Vagina (tissue), 2 donors: ENCODE results near the gene CDK2AP2. TPM values are rescaled to one million over a fixed set of nuclear protein-coding genes. Genes with fewer than 3 reads are reported as not detected.

ENCODE experiments used
- DNase-seq, 2 donors: peaks; one replicate each; pipeline ENCODE4 v3.0.0-alpha.2; 2017; ENCODE audit errors: extremely low spot score in 2 of 2
- H3K27ac ChIP-seq: fragments of 200-600 bp; sonication (generic); one replicate; pipeline ENCODE4 v1.5.1; 2019
- H3K27me3 ChIP-seq: fragments of 200-600 bp; sonication (generic); one replicate; pipeline ENCODE4 v1.5.1; 2019
- H3K36me3 ChIP-seq, 2 donors: fragments of 200-600 bp; sonication (generic); one replicate each; pipeline ENCODE4 v1.5.1; 2017 to 2019
- H3K4me1 ChIP-seq: fragments of 200-600 bp; sonication (generic); one replicate; pipeline ENCODE4 v1.5.1; 2019
- H3K4me3 ChIP-seq, 2 donors: fragments of 200-600 bp; sonication (generic); 1 replicate in 1 of 2; 2 replicates in 1 of 2; pipeline ENCODE4 v1.5.1; 2016 to 2019
- H3K9me3 ChIP-seq: fragments of 200-600 bp; sonication (generic); one replicate; pipeline ENCODE4 v1.5.1; 2019
- POLR2A ChIP-seq, 2 donors: fragments of 450-650 bp; IDR thresholded peaks; one replicate each; pipeline ENCODE4 v1.6.1; 2017; ENCODE audit warnings: antibody characterized with exemption in 2 of 2, mild to moderate bottlenecking in 2 of 2, moderate library complexity in 2 of 2
- POLR2AphosphoS5 ChIP-seq, 2 donors: sonication (generic); formaldehyde crosslinking; IDR thresholded peaks; one replicate each; pipeline ENCODE4 v1.9.0; 2017; ENCODE audit warnings: antibody characterized with exemption in 2 of 2, mild to moderate bottlenecking in 2 of 2, low read depth in 1 of 2; ENCODE audit not compliant: insufficient read depth in 1 of 2
- intact Hi-C: fragments of 100-400 bp; cut with DNase I; formaldehyde crosslinking; loops from one replicate; pipeline ENCODE4 v1.15.1; 2023
- total RNA-seq: library from RNA; depleted of rRNA; stranded (reverse); fragments of >200 nt; gene quantifications from one replicate; pipeline ENCODE4 v1.2.3, GENCODE V29; 2016
- TF ChIP-seq, protein P1 (sequence below), 3 experiments: fragments of 450-650 bp in 2 of 3; fragments of 200-600 bp in 1 of 3; sonication (generic) in 1 of 3; IDR thresholded peaks; one replicate each; pipeline ENCODE4 v1.5.1; 2017 to 2019; ENCODE audit warnings: antibody characterized with exemption in 3 of 3, mild to moderate bottlenecking in 2 of 3, moderate library complexity in 2 of 3

Gene CDK2AP2
- total RNA-seq, 1 donor from 2014 or later = 46.4 TPM

DNA sequence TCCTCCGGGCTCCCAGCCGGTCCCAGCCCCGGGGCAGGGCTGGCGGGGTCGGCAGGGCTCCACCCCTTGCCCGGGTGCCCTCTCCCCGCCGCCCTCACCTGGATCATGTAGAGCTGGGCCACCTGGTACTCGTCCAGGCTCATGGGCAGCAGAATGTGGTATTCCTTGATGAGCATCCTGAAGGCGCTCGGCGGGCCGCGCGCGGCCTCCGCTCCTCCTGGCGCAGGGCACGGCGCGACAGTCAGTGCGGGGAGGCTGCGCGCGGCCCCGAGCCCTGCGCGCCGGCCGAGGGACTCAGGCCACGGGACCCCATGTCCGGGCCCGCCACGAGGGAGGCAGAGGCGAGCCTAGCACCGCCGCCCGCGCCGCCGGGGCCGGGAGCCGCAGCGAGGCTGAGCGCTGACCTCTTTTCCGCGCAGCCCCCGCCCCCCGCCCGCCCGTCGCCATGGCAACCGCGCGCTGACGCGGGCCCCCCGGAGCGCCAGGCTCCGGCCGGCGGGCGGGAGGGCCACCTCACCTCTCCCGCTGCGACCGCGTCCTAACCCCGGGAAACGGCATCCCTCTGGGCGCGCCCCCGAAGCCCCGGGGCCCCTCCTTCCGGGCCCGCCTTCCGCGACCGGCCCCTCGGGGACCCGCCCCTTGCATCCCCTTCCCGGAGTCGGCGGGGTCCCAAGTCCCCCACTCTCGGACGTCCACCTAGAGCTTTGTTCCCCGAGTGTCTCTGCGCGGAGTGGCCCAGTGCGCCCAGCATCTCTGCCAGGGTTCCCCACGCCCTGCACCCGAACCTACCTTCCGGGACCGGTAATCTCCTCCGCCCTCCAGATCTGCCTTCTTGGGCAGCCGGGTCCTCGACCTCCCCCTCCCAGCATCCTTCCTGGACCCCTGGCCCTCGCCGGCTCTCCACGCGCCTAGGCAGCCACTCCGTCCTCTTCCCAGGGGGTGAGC is 3.7 kb downstream of the CDK2AP2 start:
- no peak for TF ChIP-seq POLR2A (IDR thresholded peaks at IDR 0.05)
- TF ChIP-seq POLR2AphosphoS5 (IDR thresholded peaks at IDR 0.05; ENCODE audit: insufficient read depth in 1 of 2, low read depth in 1 of 2) = peak in 1 of 2 donors; percentile 24
- TF ChIP-seq, protein P1, sequence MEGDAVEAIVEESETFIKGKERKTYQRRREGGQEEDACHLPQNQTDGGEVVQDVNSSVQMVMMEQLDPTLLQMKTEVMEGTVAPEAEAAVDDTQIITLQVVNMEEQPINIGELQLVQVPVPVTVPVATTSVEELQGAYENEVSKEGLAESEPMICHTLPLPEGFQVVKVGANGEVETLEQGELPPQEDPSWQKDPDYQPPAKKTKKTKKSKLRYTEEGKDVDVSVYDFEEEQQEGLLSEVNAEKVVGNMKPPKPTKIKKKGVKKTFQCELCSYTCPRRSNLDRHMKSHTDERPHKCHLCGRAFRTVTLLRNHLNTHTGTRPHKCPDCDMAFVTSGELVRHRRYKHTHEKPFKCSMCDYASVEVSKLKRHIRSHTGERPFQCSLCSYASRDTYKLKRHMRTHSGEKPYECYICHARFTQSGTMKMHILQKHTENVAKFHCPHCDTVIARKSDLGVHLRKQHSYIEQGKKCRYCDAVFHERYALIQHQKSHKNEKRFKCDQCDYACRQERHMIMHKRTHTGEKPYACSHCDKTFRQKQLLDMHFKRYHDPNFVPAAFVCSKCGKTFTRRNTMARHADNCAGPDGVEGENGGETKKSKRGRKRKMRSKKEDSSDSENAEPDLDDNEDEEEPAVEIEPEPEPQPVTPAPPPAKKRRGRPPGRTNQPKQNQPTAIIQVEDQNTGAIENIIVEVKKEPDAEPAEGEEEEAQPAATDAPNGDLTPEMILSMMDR (IDR thresholded peaks at IDR 0.05) = no peak
- Histone ChIP-seq H3K27me3 (no peaks in the 10 kb centered on the region), H3K4me3 (peak overlapping the region; percentile 57 to 72), H3K9me3 (no peaks in the 10 kb centered on the region), H3K36me3 (peaks cover 0 to 7% of the 10 kb centered on the region in 2 donors), H3K27ac (peak overlapping the region; percentile 94), H3K4me1 (peaks cover 38% of the 10 kb centered on the region)
- DNase-seq = no peak
- intact Hi-C loops = loop anchor here (10.0 kb wide), 1 partner anchor 149 kb away; the partner anchor contains the start of gene POLD4

DNA sequence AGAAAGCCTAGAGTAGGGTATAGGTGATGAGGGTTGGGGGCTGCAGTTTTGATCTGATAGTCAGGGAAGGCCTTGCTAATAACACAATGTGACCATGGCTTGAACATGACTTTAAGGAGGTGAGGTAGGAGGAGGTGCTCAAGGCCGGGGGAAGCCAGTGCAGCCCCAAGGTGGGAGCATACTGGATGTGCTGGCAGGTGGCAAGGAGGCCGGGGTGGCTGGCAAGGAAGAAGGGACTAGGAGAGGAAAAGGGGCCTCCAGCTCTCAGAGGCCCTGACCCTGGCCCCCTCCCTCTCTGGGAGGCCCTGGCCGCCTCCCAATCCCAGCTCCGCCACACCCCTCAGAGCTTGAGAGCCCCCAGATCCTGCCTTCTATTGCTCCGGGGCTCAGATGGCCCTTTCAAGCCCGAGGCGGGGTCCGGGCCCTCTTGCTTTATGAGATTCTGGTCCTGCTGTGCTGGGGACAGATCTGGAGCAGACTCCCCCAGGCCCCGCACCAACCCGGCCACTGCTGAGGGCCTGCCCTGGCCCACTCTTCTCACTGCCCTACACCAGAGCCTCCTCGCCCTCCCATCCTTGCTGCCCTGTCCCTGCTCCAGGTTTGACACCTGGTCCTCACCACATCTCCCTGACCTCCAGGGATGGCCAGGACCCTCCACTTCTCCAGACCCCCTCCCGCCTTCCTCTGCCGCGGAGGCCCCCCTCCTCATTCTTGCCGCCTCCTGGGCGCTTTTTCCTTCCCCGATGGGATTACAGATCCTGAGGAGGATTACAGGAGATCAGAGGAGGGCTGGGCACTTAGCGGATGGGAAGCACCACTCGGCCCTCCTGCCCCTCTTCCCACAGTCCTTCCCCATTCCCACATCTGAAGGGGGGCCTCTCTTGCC is 4.6 kb downstream of the CDK2AP2 start:
- Histone ChIP-seq H3K4me3 (peak overlapping the region; percentile 57 to 72), H3K9me3 (no peaks in the 10 kb centered on the region), H3K36me3 (peaks cover 0 to 7% of the 10 kb centered on the region in 2 donors), H3K4me1 (peaks cover 34% of the 10 kb centered on the region), H3K27me3 (no peaks in the 10 kb centered on the region), H3K27ac (no peak overlapping the region)
- no peak for TF ChIP-seq POLR2A (IDR thresholded peaks at IDR 0.05)
- TF ChIP-seq POLR2AphosphoS5 (IDR thresholded peaks at IDR 0.05; ENCODE audit: insufficient read depth in 1 of 2, low read depth in 1 of 2) = no peak
- TF ChIP-seq, protein P1 (IDR thresholded peaks at IDR 0.05) = no peak
- intact Hi-C loops = loop anchor here (10.0 kb wide), 1 partner anchor 149 kb away; the partner anchor contains the start of gene POLD4
- no peak for DNase-seq

DNA sequence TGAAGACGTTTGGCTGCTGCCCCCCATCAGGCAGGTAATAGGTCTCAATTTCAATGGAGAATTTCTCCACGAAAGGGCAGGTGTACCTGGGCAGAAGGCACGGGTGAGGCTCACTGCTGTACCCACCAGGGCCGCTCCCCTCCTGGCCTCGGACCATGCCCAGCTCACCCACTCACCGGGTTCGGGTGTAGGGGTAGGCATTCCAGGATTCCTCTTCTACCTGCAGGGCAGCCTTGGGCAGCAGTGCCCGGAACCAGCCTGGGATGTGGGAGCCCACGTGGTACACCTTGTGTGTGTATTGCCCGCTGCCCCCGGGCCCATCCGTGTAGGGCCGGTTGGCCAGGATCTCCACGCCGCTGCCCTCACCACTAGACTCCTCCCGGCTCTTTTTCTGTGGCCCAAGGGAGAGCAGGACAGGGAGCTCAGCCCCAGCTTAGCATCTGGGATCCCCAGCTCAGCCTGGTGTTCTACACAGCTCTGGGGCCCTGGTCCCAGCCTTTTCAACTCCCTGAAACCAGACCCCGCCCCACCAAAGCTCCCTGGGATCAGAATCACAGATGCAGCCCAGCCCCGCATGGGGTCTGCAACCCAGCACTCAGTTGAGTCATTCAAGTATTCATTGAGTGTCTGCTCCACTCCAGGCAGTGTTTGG is 5.5 kb downstream of the CDK2AP2 start:
- Histone ChIP-seq H3K27me3 (no peaks in the 10 kb centered on the region), H3K4me1 (peaks cover 31% of the 10 kb centered on the region), H3K36me3 (peaks cover 0 to 13% of the 10 kb centered on the region in 2 donors), H3K4me3 (no peak overlapping the region), H3K9me3 (no peaks in the 10 kb centered on the region), H3K27ac (no peak overlapping the region)
- DNase-seq = no peak
- intact Hi-C loops = loop anchor here (10.0 kb wide), 1 partner anchor 148 kb away; the partner anchor contains the start of gene POLD4
- TF ChIP-seq POLR2A (IDR thresholded peaks at IDR 0.05) = no peak
- TF ChIP-seq POLR2AphosphoS5 (IDR thresholded peaks at IDR 0.05; ENCODE audit: insufficient read depth in 1 of 2, low read depth in 1 of 2) = no peak
- TF ChIP-seq, protein P1 (IDR thresholded peaks at IDR 0.05) = no peak

DNA sequence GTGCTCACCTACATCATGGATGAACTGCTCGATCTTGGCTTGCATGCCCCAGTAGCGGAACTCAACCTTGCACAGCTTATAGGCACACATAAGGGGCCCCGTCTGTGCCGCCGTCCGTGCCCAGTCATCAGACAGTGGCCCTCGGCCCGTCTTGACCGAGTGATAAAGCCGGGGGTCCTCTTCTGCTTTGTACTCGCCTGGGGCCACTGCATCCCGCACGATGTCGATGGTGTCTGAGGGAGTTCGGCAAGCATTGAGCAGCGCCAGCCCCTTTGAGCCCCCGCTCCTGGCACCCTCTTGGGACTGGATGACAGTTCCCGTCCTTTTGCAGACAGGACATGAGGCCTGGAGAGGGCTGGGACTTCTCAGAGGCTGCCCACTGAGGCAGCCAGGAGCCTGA is 6.1 kb downstream of the CDK2AP2 start:
- intact Hi-C loops = loop anchor here (10.0 kb wide), 1 partner anchor 147 kb away; the partner anchor contains the start of gene POLD4

More for the DNA sequence above, 6.1 kb downstream of the CDK2AP2 start:
- no peaks in the 10 kb centered on the region for H3K9me3 ChIP-seq
- no peak overlapping the region for H3K27ac ChIP-seq
- no peak for DNase-seq
- H3K4me3 ChIP-seq = no peak overlapping the region
- H3K36me3 ChIP-seq = peaks cover 0 to 13% of the 10 kb centered on the region in 2 donors
- TF ChIP-seq, protein P1 (IDR thresholded peaks at IDR 0.05) = no peak
- no peak for TF ChIP-seq POLR2A (IDR thresholded peaks at IDR 0.05)
- TF ChIP-seq POLR2AphosphoS5 (IDR thresholded peaks at IDR 0.05; ENCODE audit: insufficient read depth in 1 of 2, low read depth in 1 of 2) = no peak
- H3K27me3 ChIP-seq = no peaks in the 10 kb centered on the region
- H3K4me1 ChIP-seq = peaks cover 25% of the 10 kb centered on the region
